H1 (cell line): ENCODE data around the gene NRXN2. TPM values are rescaled to one million over a fixed set of nuclear protein-coding genes. Genes with fewer than 3 reads are reported as not detected.

ENCODE experiments used
- CTCF ChIA-PET: fragments of 300-600 bp; sonication (Branson Sonifier 250); formaldehyde crosslinking; loops from one replicate; lab custom pipeline; 2021; ENCODE audit not compliant: partially characterized antibody; lab: Charles Lee
- POLR2A ChIA-PET: fragments of 300-600 bp; sonication (Branson Sonifier 250); formaldehyde crosslinking; loops from one replicate; lab custom pipeline; 2021; ENCODE audit warnings: inconsistent platforms; ENCODE audit not compliant: partially characterized antibody; lab: Charles Lee
- DNase-seq, 2 experiments: peaks; one replicate each; pipeline versions ENCODE4 v3.0.0 to v3.0.0-alpha.2; 2010 to 2022; ENCODE audit warnings: low spot score in 2 of 2, low read depth in 1 of 2, mixed read lengths in 1 of 2
- FAIRE-seq: peaks from 2 replicates; lab custom pipeline; 2011; peaks lifted over from hg19 to GRCh38; lab: Jason Lieb, UNC
- H2AFZ ChIP-seq: 2 replicates; pipeline ENCODE4 v1.8.1; 2012; ENCODE audit warnings: low read length, inconsistent platforms
- H2AK5ac ChIP-seq: 2 replicates; pipeline ENCODE4 v1.6.1; 2013; ENCODE audit warnings: low read depth, low read length
- H2BK120ac ChIP-seq: replicated peaks from 2 replicates; pipeline ENCODE3; 2013; ENCODE audit warnings: low read depth, low read length, inconsistent platforms
- H2BK12ac ChIP-seq: 2 replicates; pipeline ENCODE4 v1.6.1; 2013; ENCODE audit warnings: low read depth, low read length
- H2BK15ac ChIP-seq: 2 replicates; pipeline ENCODE4 v1.6.1; 2013; ENCODE audit warnings: low read length
- H2BK20ac ChIP-seq: 2 replicates; pipeline ENCODE4 v1.6.1; 2013; ENCODE audit warnings: low read length
- H2BK5ac ChIP-seq: 2 replicates; pipeline ENCODE4 v1.6.1; 2013; ENCODE audit warnings: low read depth, low read length
- H3K14ac ChIP-seq: 2 replicates; pipeline ENCODE4 v1.6.1; 2013; ENCODE audit warnings: inconsistent platforms; ENCODE audit not compliant: insufficient read length
- H3K18ac ChIP-seq: 2 replicates; pipeline ENCODE4 v1.6.1; 2013; ENCODE audit warnings: low read length; ENCODE audit errors: extremely low read depth
- H3K23ac ChIP-seq: 2 replicates; pipeline ENCODE4 v1.6.1; 2013; ENCODE audit warnings: inconsistent platforms; ENCODE audit not compliant: insufficient read length
- H3K23me2 ChIP-seq: 2 replicates; pipeline ENCODE4 v1.6.1; 2013; ENCODE audit warnings: low read depth, low read length
- H3K27ac ChIP-seq: 2 replicates; pipeline ENCODE4 v1.6.1; 2011; ENCODE audit warnings: low read depth, low read length, inconsistent platforms
- H3K27me3 ChIP-seq, 4 experiments: replicated peaks in 1 of 4; 1 replicate in 1 of 4; 2 replicates in 3 of 4; pipeline versions ENCODE4 v1.6.1 to v1.8.1; 2011 to 2013; ENCODE audit warnings: low read length in 3 of 4, mild to moderate bottlenecking in 3 of 4, inconsistent platforms in 2 of 4, mixed read lengths in 2 of 4, moderate library complexity in 1 of 4; ENCODE audit not compliant: control insufficient read depth in 3 of 4, insufficient read depth in 3 of 4; ENCODE audit errors: extremely low read depth in 1 of 4
- H3K36me3 ChIP-seq, 4 experiments: 2 replicates each; pipeline versions ENCODE4 v1.6.1 to v1.8.1; 2011 to 2013; ENCODE audit warnings: mild to moderate bottlenecking in 4 of 4, low read length in 3 of 4, moderate library complexity in 2 of 4, control low read depth in 1 of 4, inconsistent platforms in 1 of 4; ENCODE audit not compliant: insufficient read depth in 4 of 4, control insufficient read depth in 2 of 4
- H3K4ac ChIP-seq: replicated peaks from 2 replicates; pipeline ENCODE3; 2013; ENCODE audit warnings: low read length, low read depth, mixed read lengths, inconsistent platforms; ENCODE audit not compliant: insufficient read length
- H3K4me1 ChIP-seq, 4 experiments: replicated peaks in 1 of 4; 1 replicate in 1 of 4; 2 replicates in 3 of 4; pipeline versions ENCODE4 v1.6.1 to v1.8.1; 2011 to 2013; ENCODE audit warnings: low read length in 3 of 4, inconsistent platforms in 2 of 4, mixed read lengths in 1 of 4; ENCODE audit not compliant: insufficient read depth in 4 of 4, control insufficient read depth in 3 of 4
- H3K4me2 ChIP-seq, 2 experiments: 2 replicates each; pipeline versions ENCODE4 v1.6.1 to v1.8.1; 2011 to 2013; ENCODE audit warnings: low read depth in 2 of 2, low read length in 2 of 2, control low read depth in 1 of 2, inconsistent platforms in 1 of 2, mild to moderate bottlenecking in 1 of 2; ENCODE audit not compliant: insufficient read depth in 1 of 2
- H3K4me3 ChIP-seq, 4 experiments: fragments of 200-600, 300-600 bp in 1 of 4; sonication (generic), shearing (Covaris generic), sonication (Bioruptor Twin) in 1 of 4; 2 replicates each; pipeline versions ENCODE4 v1.5.1 to v1.8.1; 2011 to 2016; ENCODE audit warnings: low read length in 4 of 4, low read depth in 3 of 4, control low read depth in 2 of 4, inconsistent platforms in 2 of 4, mild to moderate bottlenecking in 2 of 4, mixed read lengths in 1 of 4, moderate library complexity in 1 of 4; ENCODE audit not compliant: insufficient read depth in 2 of 4; ENCODE audit errors: extremely low read depth in 1 of 4
- H3K56ac ChIP-seq: replicated peaks from 2 replicates; pipeline ENCODE3; 2013; ENCODE audit warnings: low read depth, mild to moderate bottlenecking, mixed read lengths, low read length, inconsistent platforms; ENCODE audit not compliant: insufficient read length
- H3K79me1 ChIP-seq: 2 replicates; pipeline ENCODE4 v1.6.1; 2013; ENCODE audit warnings: low read depth, low read length, control low read depth
- H3K79me2 ChIP-seq, 2 experiments: 2 replicates each; pipeline versions ENCODE4 v1.6.1 to v1.8.1; 2012 to 2013; ENCODE audit warnings: low read length in 2 of 2, mild to moderate bottlenecking in 2 of 2, inconsistent platforms in 1 of 2; ENCODE audit not compliant: insufficient read depth in 2 of 2, control insufficient read depth in 1 of 2
- H3K9ac ChIP-seq, 4 experiments: replicated peaks in 1 of 4; 1 replicate in 1 of 4; 2 replicates in 3 of 4; pipeline versions ENCODE4 v1.6.1 to v1.8.1; 2011 to 2013; ENCODE audit warnings: low read depth in 3 of 4, low read length in 3 of 4, control low read depth in 2 of 4, mild to moderate bottlenecking in 2 of 4, moderate library complexity in 2 of 4, inconsistent platforms in 1 of 4; ENCODE audit errors: extremely low read depth in 1 of 4
- H3K9me3 ChIP-seq, 2 experiments: 2 replicates each; pipeline versions ENCODE4 v1.6.1 to v1.8.1; 2012 to 2013; ENCODE audit warnings: mild to moderate bottlenecking in 2 of 2, moderate library complexity in 2 of 2, control low read depth in 1 of 2, inconsistent platforms in 1 of 2, low read depth in 1 of 2, low read length in 1 of 2, mixed read lengths in 1 of 2; ENCODE audit not compliant: insufficient read depth in 2 of 2
- H4K20me1 ChIP-seq, 2 experiments: replicated peaks in 1 of 2; 2 replicates each; pipeline versions ENCODE3 to v1.8.1; 2011 to 2013; ENCODE audit warnings: inconsistent platforms in 2 of 2, low read length in 2 of 2, mild to moderate bottlenecking in 1 of 2; ENCODE audit not compliant: insufficient read depth in 2 of 2, control insufficient read depth in 1 of 2
- H4K5ac ChIP-seq: 2 replicates; pipeline ENCODE4 v1.6.1; 2013; ENCODE audit warnings: low read length, low read depth, mixed read lengths, inconsistent platforms; ENCODE audit not compliant: insufficient read length
- H4K8ac ChIP-seq: 2 replicates; pipeline ENCODE4 v1.8.0; 2013; ENCODE audit warnings: mild to moderate bottlenecking, moderate library complexity, low read length, inconsistent platforms; ENCODE audit not compliant: insufficient read depth; ENCODE audit errors: extremely low read depth
- H4K91ac ChIP-seq: replicated peaks from 2 replicates; pipeline ENCODE3; 2013; ENCODE audit warnings: low read length, mixed read lengths, inconsistent platforms; ENCODE audit not compliant: insufficient read length
- BRCA1 ChIP-seq: IDR thresholded peaks from 2 replicates; pipeline ENCODE4 v1.6.1; 2012; ENCODE audit warnings: low read depth, low read length, improper control_type of control experiment
- HDAC2 ChIP-seq, 2 experiments: fragments of 300-600 bp in 1 of 2; sonication (generic) in 1 of 2; IDR thresholded peaks; 2 replicates each; pipeline ENCODE4 v1.6.1; 2011 to 2012; ENCODE audit warnings: low read depth in 2 of 2, low read length in 2 of 2, mild to moderate bottlenecking in 2 of 2, moderate library complexity in 2 of 2, borderline replicate concordance in 1 of 2, inconsistent platforms in 1 of 2
- RNF2 ChIP-seq: fragments of 200-900, 300-1000 bp; sonication (generic); IDR thresholded peaks from 2 replicates; pipeline ENCODE4 v1.7.1; 2016; ENCODE audit warnings: borderline replicate concordance, low read depth, mild to moderate bottlenecking, antibody characterized with exemption, low read length; ENCODE audit not compliant: poor library complexity, severe bottlenecking; ENCODE audit errors: missing control alignments
- TEAD4 ChIP-seq: IDR thresholded peaks from 2 replicates; pipeline ENCODE4 v1.6.1; 2012; ENCODE audit warnings: low read depth, low read length, inconsistent platforms, mixed read lengths
- ZNF274 ChIP-seq: IDR thresholded peaks from 2 replicates; pipeline ENCODE4 v1.7.0; 2012; ENCODE audit warnings: low read length, borderline replicate concordance; ENCODE audit errors: extremely low read depth
- WGBS, 2 experiments: shearing (Covaris generic) in 1 of 2; methylation state at CpG; one replicate each; pipeline versions ENCODE4 v1.1.6 to v1.1.7; 2013 to 2015; ENCODE audit warnings: low lambda C conversion rate in 2 of 2, mixed read lengths in 2 of 2, inconsistent platforms in 1 of 2, low coverage in 1 of 2, missing lambda C conversion rate in 1 of 2; ENCODE audit not compliant: insufficient replicate concordance in 2 of 2, insufficient coverage in 1 of 2, insufficient read length in 1 of 2; ENCODE audit errors: extremely low coverage in 1 of 2, missing lambda C conversion rate in 1 of 2; 5-methylcytosine and 5-hydroxymethylcytosine counted together
- polyA plus RNA-seq, 7 experiments: library from polyadenylated mRNA; depleted of rRNA in 3 of 7; stranded (reverse) in 5 of 7; unstranded in 2 of 7; fragments of >200 nt in 5 of 7; fragments of 200-250 nt in 2 of 7; gene quantifications; 1 replicate in 5 of 7; 2 replicates in 1 of 7; 4 replicates in 1 of 7; pipeline versions ENCODE4 v1.2.1 to v1.2.3, GENCODE V29; 2011 to 2013; ENCODE audit warnings: missing spikeins in 2 of 7, mixed read lengths in 2 of 7
- total RNA-seq: library from RNA; stranded (reverse); fragmentation: NEBNext Ultra II Directional; extraction: Animal tissue kit (Norgen Biotek cat#: 25700); gene quantifications from 2 replicates; pipeline ENCODE4 v1.2.1, GENCODE V29; 2021

The NRXN2 gene
- total and polyA plus RNA-seq, 2 of the 8 experiments (the other 6 are each of a cell fraction or from before 2014, with no cell fraction given) = 1.3 to 11.5 TPM

DNA sequence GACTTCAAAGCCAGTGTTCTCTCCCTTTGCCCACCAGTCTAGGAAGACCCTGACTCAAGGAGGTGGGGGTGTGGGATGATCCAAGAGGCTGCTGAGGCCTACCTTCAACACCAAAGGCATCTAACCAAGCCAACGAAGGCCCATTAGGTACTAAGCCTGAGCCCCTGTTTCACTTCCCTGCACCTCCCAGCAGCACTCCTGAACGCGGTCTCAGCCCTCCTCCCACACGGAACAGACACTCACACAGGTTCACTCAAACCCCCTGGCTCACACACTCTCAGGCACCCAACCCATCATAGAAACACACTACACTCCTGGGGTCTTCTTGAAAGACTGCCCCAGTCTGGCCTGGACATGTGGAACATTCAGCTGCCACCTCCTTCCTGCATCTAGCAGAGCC, 91.3 kb downstream of the NRXN2 start:
- no peaks in the 10 kb centered on the region for H3K36me3 ChIP-seq
- TF ChIP-seq BRCA1 = no peak
- TF ChIP-seq RNF2 = no peak
- TF ChIP-seq ZNF274 = no peak
- no peak for TF ChIP-seq TEAD4
- no peak for TF ChIP-seq HDAC2 (IDR thresholded peaks at IDR 0.05; ENCODE audit: borderline replicate concordance in 1 of 2, low read depth in 2 of 2, low read length in 2 of 2)
- H4K91ac ChIP-seq = no peak overlapping the region
- ChIA-PET POLR2A (interaction anchor here (1.1 kb wide), 1 partner anchor 13 kb away, joined by 4 read pairs; no protein-coding TSS in a partner anchor), CTCF (interaction anchor here (0.9 to 12.7 kb wide), 11 partner anchors 11 to 182 kb away, joined by 3 to 188 read pairs (median 9); no protein-coding TSS in a partner anchor)
- H3K4me3 ChIP-seq = no peak overlapping the region
- no peak for FAIRE-seq
- H2AFZ ChIP-seq = no peak overlapping the region
- no peak overlapping the region for H2BK12ac ChIP-seq
- peaks cover 0 to 11% (median 8%) of the 10 kb centered on the region in 4 experiments; a peak in 6 of 7 replicates for H3K4me1 ChIP-seq
- no peak overlapping the region; the same call in 1 of the 2 replicates for H2AK5ac ChIP-seq
- H3K9ac ChIP-seq = no peak overlapping the region
- no peak overlapping the region for H3K56ac ChIP-seq
- peaks cover 0 to 4% of the 10 kb centered on the region in 2 experiments for H4K20me1 ChIP-seq
- H3K14ac ChIP-seq = no peak overlapping the region
- peaks cover 3% of the 10 kb centered on the region; the same call in 1 of the 2 replicates for H3K23me2 ChIP-seq
- H3K4ac ChIP-seq = no peak overlapping the region
- H3K23ac ChIP-seq = no peak overlapping the region
- no peaks in the 10 kb centered on the region for H3K79me2 ChIP-seq
- H4K8ac ChIP-seq = no peak overlapping the region
- no peak overlapping the region for H2BK20ac ChIP-seq
- H2BK120ac ChIP-seq = no peak overlapping the region
- H3K79me1 ChIP-seq = no peaks in the 10 kb centered on the region
- no peak for DNase-seq
- H2BK5ac ChIP-seq = no peak overlapping the region
- H3K4me2 ChIP-seq = no peak overlapping the region
- H4K5ac ChIP-seq = no peak overlapping the region
- peaks cover 0 to 4% of the 10 kb centered on the region in 2 experiments; a peak in 1 of 4 replicates for H3K9me3 ChIP-seq
- H3K27me3 ChIP-seq = peaks cover 0 to 19% (median 12%) of the 10 kb centered on the region in 4 experiments; a peak in 5 of 7 replicates
- H3K18ac ChIP-seq = no peak overlapping the region
- no peak overlapping the region for H3K27ac ChIP-seq
- no peak overlapping the region for H2BK15ac ChIP-seq
- 82% methylated on average over 4 of the region's 4 CpGs; no CpG with 5 or more reads in 1 of the 2 experiments for WGBS, 2 experiments
